H1 (cell line): ENCODE data around the gene DOCK1.

Source experiments
- EZH2 ChIP-seq: fragments of 200-600 bp; sonication (generic); IDR thresholded peaks from 2 replicates; pipeline ENCODE4 v1.7.1; 2012; ENCODE audit warnings: low read depth, mild to moderate bottlenecking, moderate library complexity, low read length, inconsistent platforms; ENCODE audit not compliant: severe bottlenecking
- TF ChIP-seq, protein P1 (sequence below), 3 experiments: IDR thresholded peaks; 1 replicate in 2 of 3; 2 replicates in 1 of 3; pipeline versions ENCODE4 v1.5.1 to v1.6.1; 2011; ENCODE audit warnings: low read length in 3 of 3, mild to moderate bottlenecking in 3 of 3, inconsistent platforms in 2 of 3, low read depth in 1 of 3, moderate library complexity in 1 of 3; ENCODE audit not compliant: insufficient read depth in 1 of 3; ENCODE audit errors: control extremely low read depth in 1 of 3

DNA sequence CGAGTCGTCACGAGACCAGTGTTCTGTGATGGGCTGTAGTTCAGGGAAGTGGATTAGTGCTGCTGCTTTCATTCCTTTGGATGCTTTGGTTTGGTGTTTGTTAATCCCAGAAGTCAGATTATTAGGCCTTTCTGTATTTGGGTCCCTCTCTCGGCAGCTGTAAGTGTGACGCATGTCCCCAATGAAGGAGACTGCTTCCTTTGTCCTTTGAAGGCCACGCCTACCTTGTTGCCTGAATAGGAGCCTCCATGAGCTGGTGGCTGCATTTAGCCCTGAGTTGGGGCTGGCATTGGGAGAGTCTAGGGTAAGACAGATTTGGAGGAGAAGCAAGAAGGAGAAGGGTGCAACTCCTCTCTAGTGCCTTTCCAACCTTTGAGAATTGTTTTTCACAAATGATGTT lies 34.5 kb downstream of the DOCK1 start:
- TF ChIP-seq, protein P1, sequence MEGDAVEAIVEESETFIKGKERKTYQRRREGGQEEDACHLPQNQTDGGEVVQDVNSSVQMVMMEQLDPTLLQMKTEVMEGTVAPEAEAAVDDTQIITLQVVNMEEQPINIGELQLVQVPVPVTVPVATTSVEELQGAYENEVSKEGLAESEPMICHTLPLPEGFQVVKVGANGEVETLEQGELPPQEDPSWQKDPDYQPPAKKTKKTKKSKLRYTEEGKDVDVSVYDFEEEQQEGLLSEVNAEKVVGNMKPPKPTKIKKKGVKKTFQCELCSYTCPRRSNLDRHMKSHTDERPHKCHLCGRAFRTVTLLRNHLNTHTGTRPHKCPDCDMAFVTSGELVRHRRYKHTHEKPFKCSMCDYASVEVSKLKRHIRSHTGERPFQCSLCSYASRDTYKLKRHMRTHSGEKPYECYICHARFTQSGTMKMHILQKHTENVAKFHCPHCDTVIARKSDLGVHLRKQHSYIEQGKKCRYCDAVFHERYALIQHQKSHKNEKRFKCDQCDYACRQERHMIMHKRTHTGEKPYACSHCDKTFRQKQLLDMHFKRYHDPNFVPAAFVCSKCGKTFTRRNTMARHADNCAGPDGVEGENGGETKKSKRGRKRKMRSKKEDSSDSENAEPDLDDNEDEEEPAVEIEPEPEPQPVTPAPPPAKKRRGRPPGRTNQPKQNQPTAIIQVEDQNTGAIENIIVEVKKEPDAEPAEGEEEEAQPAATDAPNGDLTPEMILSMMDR (IDR thresholded peaks at IDR 0.05; ENCODE audit: control extremely low read depth in 1 of 3, insufficient read depth in 1 of 3, low read depth in 1 of 3, low read length in 3 of 3), result no peak
- no peak for TF ChIP-seq EZH2
